Measurements from ENCODE around the gene TRIM58.

TRIM58 gene

DNA sequence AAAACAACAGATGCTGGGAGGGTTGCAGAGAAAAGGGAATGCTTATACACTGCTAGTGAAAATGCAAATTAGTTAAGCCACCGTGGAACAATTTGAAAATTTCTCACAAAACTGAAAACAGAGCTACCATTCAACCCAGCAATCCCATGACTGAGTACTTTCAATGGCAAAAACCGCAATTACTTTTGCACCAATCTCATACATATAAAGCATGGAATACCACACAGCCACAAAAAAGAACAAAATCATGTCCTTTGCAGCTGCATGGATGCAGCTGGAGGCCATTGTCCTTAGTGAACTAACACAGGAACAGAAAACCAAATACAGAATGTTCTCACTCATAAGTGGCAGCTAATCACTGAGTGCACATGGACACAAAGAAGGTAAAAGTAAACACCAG lies 56.8 kb downstream of the TRIM58 start:
- H3K4me3 Mint-ChIP-seq, result no peak overlapping the region
- no peak overlapping the region for H3K27ac Mint-ChIP-seq
- no peaks in the 10 kb centered on the region for H3K36me3 Mint-ChIP-seq
- H3K27me3 Mint-ChIP-seq, result peaks cover 2% of the 10 kb centered on the region
- no peaks in the 10 kb centered on the region for H3K4me1 Mint-ChIP-seq (ENCODE audit: low read depth)
- H3K9me3 Mint-ChIP-seq (ENCODE audit: low read depth), result no peaks in the 10 kb centered on the region

DNA sequence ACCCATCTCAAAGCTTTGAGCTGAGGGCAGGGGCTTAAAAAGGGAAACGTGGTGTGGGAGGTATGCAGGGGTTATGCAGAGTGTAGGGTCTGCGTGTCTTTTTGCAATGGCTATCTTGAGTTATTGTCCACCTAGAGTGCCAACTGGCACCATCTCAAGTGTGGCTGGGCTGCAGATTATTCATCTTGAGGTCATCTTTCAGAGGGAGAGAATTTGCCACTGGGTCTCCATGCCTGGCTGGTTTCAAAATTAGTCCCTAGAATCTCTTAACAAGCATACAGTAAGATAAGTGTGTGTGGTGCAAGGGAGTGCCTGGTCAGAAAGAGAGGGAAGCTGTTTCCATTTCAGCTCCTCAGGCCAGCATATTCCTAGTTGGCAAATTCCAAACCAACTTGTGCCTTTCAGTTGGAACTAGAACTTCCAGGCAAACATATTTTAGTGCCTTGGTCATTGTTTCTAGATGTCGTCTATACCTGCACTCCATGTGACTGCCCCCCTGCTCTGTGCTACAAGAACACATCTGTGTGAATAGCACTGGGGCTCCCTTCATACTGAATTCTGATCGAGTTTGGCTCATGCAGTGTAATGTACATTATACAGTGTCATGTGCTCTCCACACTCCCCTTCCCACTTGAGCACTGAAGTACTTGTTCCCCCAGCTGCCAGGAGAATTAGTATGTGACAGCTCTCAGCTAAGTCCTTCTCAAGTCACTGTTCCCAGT lies 58.1 kb downstream of the TRIM58 start:
- Mint-ChIP-seq H3K27ac (no peak overlapping the region), H3K36me3 (no peaks in the 10 kb centered on the region), H3K4me3 (no peak overlapping the region), H3K4me1 (ENCODE audit: low read depth) (no peaks in the 10 kb centered on the region), H3K9me3 (ENCODE audit: low read depth) (no peaks in the 10 kb centered on the region), H3K27me3 (peaks cover 2% of the 10 kb centered on the region)

DNA sequence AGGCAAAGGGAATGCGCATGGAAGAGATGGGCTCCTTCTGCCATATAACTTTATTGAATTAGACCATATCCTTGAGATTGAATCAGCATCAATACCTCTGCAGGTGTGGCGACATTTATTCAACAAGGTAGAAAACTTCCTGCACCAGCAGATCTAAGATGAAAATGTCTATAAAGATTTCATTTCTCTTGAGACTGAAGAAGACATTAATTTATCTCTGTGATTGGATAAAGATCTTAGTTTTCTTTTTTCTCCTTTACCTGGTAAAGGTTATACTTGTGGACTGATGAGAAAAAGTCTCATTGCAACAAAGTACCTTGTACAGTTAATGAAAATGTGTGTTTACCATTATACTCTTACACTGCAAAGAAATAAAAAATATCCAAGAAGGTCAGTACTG lies 63.0 kb downstream of the TRIM58 start, which contains the start of gene OR2T8:
Gene OR2T8 (plus strand): TSS at position 301 of the 400 bp plus-strand sequence. CDS start 766 bp downstream, outside the sequence.
- no peaks in the 10 kb centered on the region for H3K36me3 Mint-ChIP-seq
- H3K9me3 Mint-ChIP-seq (ENCODE audit: low read depth), result no peaks in the 10 kb centered on the region
- H3K27ac Mint-ChIP-seq, result no peak within 1 kb of the TSS
- H3K4me1 Mint-ChIP-seq (ENCODE audit: low read depth), result no peaks in the 10 kb centered on the region
- no peak within 1 kb of the TSS for H3K4me3 Mint-ChIP-seq
- peaks cover 2% of the 10 kb centered on the region for H3K27me3 Mint-ChIP-seq

DNA sequence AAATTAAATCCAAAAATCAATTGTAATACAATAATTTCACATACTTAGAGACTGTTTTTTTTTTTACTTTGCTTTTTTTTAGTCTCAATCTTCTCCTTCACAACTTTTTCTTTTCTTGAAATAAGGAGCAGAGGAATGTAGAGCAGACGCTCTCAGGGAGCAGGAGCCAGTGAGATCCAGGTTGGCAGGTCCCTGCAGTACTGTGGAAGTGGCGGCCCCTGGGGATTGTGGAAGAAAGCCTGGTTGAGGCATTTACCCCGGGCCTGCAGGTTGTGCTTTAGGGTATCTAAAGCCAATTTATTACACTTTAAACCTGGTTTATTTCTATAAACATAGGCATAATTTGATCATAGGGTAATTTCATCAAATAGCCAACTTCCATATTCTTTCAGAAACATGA lies 67.0 kb downstream of the TRIM58 start:
- Mint-ChIP-seq H3K4me1 (ENCODE audit: low read depth) (no peaks in the 10 kb centered on the region), H3K9me3 (ENCODE audit: low read depth) (no peaks in the 10 kb centered on the region), H3K36me3 (no peaks in the 10 kb centered on the region), H3K4me3 (no peak overlapping the region), H3K27ac (no peak overlapping the region), H3K27me3 (no peaks in the 10 kb centered on the region)

DNA sequence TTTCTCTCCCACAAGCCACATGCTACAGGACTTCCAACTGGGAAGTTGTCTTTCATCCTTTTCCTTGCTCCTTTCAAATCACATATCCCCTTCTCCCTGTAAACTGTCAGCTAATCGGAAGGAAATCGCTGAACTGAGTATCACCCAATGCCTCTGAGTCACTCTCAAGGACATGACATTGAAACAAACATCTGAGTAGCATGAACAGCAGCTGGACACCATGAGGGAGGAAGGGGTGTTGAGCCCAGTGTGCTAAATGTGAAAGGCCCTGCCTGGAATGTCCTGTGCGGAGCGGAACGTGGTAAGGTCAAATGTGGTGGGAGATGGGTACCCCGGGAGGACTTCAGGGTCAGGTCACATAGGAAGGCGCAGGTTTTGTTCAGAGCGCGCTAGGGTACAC lies 67.9 kb downstream of the TRIM58 start, which contains the start of gene OR2AJ1:
Gene OR2AJ1 (plus strand): TSS at position 22 of the 400 bp plus-strand sequence. CDS start 8,880 bp downstream, outside the sequence.
- Mint-ChIP-seq H3K36me3 (no peaks in the 10 kb centered on the region), H3K27me3 (no peaks in the 10 kb centered on the region), H3K27ac (no peak within 1 kb of the TSS), H3K4me1 (ENCODE audit: low read depth) (no peaks in the 10 kb centered on the region), H3K4me3 (no peak within 1 kb of the TSS), H3K9me3 (ENCODE audit: low read depth) (no peaks in the 10 kb centered on the region)

All from activated naive CD8-positive, alpha-beta T cell (primary cell).